ENCODE data around the gene ZKSCAN7. TPM values are rescaled to one million over a fixed set of nuclear protein-coding genes. Genes with fewer than 3 reads are reported as not detected.
A peak's percentile ranks its signal among the peaks of the same experiment; 100 is the strongest.

Gene ZKSCAN7
- total RNA-seq, 1 experiment from 2014 or later: not detected

DNA sequence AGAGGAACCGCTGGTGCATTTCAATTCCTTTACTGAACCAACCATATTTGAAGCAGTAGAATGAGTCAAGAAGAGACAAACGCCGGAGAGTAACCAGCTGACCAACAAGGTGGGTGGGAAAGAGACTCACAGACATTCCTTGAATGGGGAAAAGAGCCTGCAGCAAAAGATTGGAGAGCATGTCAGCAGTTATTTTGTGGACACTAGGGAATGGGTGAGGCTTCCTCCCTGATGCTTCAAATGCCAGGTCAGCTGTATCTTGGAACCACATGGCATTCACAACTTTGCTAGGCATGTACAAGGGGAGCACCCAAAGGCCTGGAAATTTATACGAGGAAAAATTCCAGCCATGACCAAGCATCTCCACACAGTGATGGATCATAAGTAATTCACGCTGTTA is 29.9 kb upstream of the ZKSCAN7 start:
- H3K36me3 ChIP-seq (ENCODE audit: control insufficient read depth, insufficient read depth, low read length): no peaks in the 10 kb centered on the region
- ATAC-seq (no peak), DNase-seq (ENCODE audit: low read depth, low spot score) (no peak)
- in situ Hi-C loops (cut with HindIII; ENCODE audit: low pct_unique_long_range_greater_than_20kb, low sequenced_read_pairs) (no loop called here), intact Hi-C loops (cut with micrococcal nuclease; ENCODE audit: unreplicated experiment) (no loop called here)
- no peak overlapping the region for H3K4me3 ChIP-seq (ENCODE audit: low read depth in 2 of 2, low read length in 2 of 2)
- 0 out of 2 replicates have a peak, but pooled peaks cover 2% of the 10 kb centered on the region for H3K27me3 ChIP-seq (ENCODE audit: control insufficient read depth, insufficient read depth, low read length)
- no TSS peak for BruUV-seq (replicated peaks)
- TF ChIP-seq, protein P1, sequence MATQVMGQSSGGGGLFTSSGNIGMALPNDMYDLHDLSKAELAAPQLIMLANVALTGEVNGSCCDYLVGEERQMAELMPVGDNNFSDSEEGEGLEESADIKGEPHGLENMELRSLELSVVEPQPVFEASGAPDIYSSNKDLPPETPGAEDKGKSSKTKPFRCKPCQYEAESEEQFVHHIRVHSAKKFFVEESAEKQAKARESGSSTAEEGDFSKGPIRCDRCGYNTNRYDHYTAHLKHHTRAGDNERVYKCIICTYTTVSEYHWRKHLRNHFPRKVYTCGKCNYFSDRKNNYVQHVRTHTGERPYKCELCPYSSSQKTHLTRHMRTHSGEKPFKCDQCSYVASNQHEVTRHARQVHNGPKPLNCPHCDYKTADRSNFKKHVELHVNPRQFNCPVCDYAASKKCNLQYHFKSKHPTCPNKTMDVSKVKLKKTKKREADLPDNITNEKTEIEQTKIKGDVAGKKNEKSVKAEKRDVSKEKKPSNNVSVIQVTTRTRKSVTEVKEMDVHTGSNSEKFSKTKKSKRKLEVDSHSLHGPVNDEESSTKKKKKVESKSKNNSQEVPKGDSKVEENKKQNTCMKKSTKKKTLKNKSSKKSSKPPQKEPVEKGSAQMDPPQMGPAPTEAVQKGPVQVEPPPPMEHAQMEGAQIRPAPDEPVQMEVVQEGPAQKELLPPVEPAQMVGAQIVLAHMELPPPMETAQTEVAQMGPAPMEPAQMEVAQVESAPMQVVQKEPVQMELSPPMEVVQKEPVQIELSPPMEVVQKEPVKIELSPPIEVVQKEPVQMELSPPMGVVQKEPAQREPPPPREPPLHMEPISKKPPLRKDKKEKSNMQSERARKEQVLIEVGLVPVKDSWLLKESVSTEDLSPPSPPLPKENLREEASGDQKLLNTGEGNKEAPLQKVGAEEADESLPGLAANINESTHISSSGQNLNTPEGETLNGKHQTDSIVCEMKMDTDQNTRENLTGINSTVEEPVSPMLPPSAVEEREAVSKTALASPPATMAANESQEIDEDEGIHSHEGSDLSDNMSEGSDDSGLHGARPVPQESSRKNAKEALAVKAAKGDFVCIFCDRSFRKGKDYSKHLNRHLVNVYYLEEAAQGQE (IDR thresholded peaks at IDR 0.05; ENCODE audit: insufficient read depth in 1 of 2, low read depth in 2 of 2, low read length in 1 of 2): no peak
- no peak for TF ChIP-seq SIN3A (IDR thresholded peaks at IDR 0.05; ENCODE audit: borderline replicate concordance, insufficient read depth, low read depth, low read length)
- no peak for TF ChIP-seq POLR2AphosphoS5 (IDR thresholded peaks at IDR 0.05; ENCODE audit: low read depth, low read length)
- TF ChIP-seq TCF7L2 (IDR thresholded peaks at IDR 0.05; ENCODE audit: low read depth, low read length): no peak
- TF ChIP-seq, protein P2, sequence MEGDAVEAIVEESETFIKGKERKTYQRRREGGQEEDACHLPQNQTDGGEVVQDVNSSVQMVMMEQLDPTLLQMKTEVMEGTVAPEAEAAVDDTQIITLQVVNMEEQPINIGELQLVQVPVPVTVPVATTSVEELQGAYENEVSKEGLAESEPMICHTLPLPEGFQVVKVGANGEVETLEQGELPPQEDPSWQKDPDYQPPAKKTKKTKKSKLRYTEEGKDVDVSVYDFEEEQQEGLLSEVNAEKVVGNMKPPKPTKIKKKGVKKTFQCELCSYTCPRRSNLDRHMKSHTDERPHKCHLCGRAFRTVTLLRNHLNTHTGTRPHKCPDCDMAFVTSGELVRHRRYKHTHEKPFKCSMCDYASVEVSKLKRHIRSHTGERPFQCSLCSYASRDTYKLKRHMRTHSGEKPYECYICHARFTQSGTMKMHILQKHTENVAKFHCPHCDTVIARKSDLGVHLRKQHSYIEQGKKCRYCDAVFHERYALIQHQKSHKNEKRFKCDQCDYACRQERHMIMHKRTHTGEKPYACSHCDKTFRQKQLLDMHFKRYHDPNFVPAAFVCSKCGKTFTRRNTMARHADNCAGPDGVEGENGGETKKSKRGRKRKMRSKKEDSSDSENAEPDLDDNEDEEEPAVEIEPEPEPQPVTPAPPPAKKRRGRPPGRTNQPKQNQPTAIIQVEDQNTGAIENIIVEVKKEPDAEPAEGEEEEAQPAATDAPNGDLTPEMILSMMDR (IDR thresholded peaks at IDR 0.05): no peak
- no peaks in the 10 kb centered on the region for H3K4me1 ChIP-seq (ENCODE audit: control insufficient read depth, insufficient read depth, low read length)
- H3K9me3 ChIP-seq (ENCODE audit: control insufficient read depth, insufficient read depth, low read depth, low read length): no peaks in the 10 kb centered on the region
- ChIA-PET POLR2A (no interaction called here), CTCF (no interaction called here)
- H3K27ac ChIP-seq (ENCODE audit: low read length): no peak overlapping the region

DNA sequence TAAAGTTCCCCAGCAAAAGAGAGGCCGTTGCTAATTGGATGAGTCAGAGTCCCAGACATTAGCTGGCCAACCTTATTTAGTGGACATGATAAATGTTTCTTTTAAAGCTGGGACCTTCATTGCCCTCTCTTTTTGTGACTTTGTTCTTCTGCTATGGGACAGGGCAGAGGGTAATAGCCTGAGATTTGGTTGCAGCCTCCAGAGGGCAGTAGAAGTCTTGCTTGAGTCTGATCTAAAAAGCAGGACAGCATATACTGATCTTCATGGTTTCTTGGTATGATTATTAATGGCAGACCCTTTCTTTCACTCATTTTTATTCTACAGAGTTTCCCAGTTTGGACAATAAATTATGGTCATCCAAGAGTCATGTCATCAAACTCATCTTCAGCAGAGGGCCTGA is 25.1 kb upstream of the ZKSCAN7 start:
- Histone ChIP-seq H3K36me3 (ENCODE audit: control insufficient read depth, insufficient read depth, low read length) (no peaks in the 10 kb centered on the region), H3K4me3 (ENCODE audit: low read depth in 2 of 2, low read length in 2 of 2) (no peak overlapping the region), H3K4me1 (ENCODE audit: control insufficient read depth, insufficient read depth, low read length) (no peaks in the 10 kb centered on the region), H3K9me3 (ENCODE audit: control insufficient read depth, insufficient read depth, low read depth, low read length) (no peaks in the 10 kb centered on the region), H3K27me3 (ENCODE audit: control insufficient read depth, insufficient read depth, low read length) (no peaks in the 10 kb centered on the region), H3K27ac (ENCODE audit: low read length) (no peak overlapping the region)
- DNase-seq (ENCODE audit: low read depth, low spot score) (no peak), ATAC-seq (no peak)
- TF ChIP-seq, protein P2 (IDR thresholded peaks at IDR 0.05): peak; percentile 39; the same call in 1 of the 2 replicates
- TF ChIP-seq SIN3A (IDR thresholded peaks at IDR 0.05; ENCODE audit: borderline replicate concordance, insufficient read depth, low read depth, low read length): no peak
- BruUV-seq (replicated peaks): no TSS peak
- intact Hi-C loops (cut with micrococcal nuclease; ENCODE audit: unreplicated experiment): loop anchor here (5.0 to 10.0 kb wide), 2 partner anchors 95 to 382 kb away; partner anchors contain the start of gene ZNF197
- POLR2A ChIA-PET: no interaction called here
- CTCF ChIA-PET: interaction anchor here (0.7 kb wide), 1 partner anchor 96 kb away, joined by 8 read pairs; no protein-coding TSS in a partner anchor
- in situ Hi-C loops (cut with HindIII; ENCODE audit: low pct_unique_long_range_greater_than_20kb, low sequenced_read_pairs): no loop called here

Measured in Panc1 (cell line).